GM23338 (cell line): ENCODE data around the gene PRKCQ. TPM values are rescaled to one million over a fixed set of nuclear protein-coding genes. Genes with fewer than 3 reads are reported as not detected.

ENCODE experiments used
- ATAC-seq: fragments of 200-7000 bp; cut with Tn5 transposase; 3 replicates; pipeline ENCODE4 v1.9.1; 2020
- DNase-seq: peaks from one replicate; pipeline ENCODE4 v3.0.0-alpha.2; 2015; ENCODE audit warnings: low spot score
- H2AFZ ChIP-seq: fragments of 200-600 bp; sonication (generic); 2 replicates; pipeline ENCODE4 v1.8.0; 2016; ENCODE audit warnings: antibody characterized with exemption, mild to moderate bottlenecking, moderate library complexity
- H3F3A ChIP-seq: fragments of 200-600 bp; sonication (generic); replicated peaks from 2 replicates; pipeline ENCODE4 v1.8.0; 2017; ENCODE audit warnings: antibody characterized with exemption, mixed run types, low read depth
- H3K27ac ChIP-seq: fragments of 200-600 bp; sonication (generic); 2 replicates; pipeline ENCODE4 v1.6.1; 2016; ENCODE audit warnings: low read depth
- H3K27me3 ChIP-seq: fragments of 200-600 bp; sonication (generic); 2 replicates; pipeline ENCODE4 v1.8.0; 2016; ENCODE audit warnings: mild to moderate bottlenecking, mixed run types, moderate library complexity; ENCODE audit not compliant: insufficient read depth
- H3K36me3 ChIP-seq: fragments of 200-600 bp; sonication (generic); 2 replicates; pipeline ENCODE4 v1.8.0; 2016; ENCODE audit warnings: mild to moderate bottlenecking; ENCODE audit not compliant: insufficient read depth
- H3K4me1 ChIP-seq: fragments of 200-600 bp; sonication (generic); 2 replicates; pipeline ENCODE4 v1.8.0; 2016; ENCODE audit warnings: mild to moderate bottlenecking, moderate library complexity; ENCODE audit not compliant: insufficient read depth
- H3K4me2 ChIP-seq: fragments of 200-600 bp; sonication (generic); 2 replicates; pipeline ENCODE4 v1.7.1; 2017; ENCODE audit warnings: mixed run types
- H3K4me3 ChIP-seq: fragments of 200-600 bp; sonication (generic); 2 replicates; pipeline ENCODE4 v1.6.1; 2016; ENCODE audit warnings: mixed run types
- H3K79me2 ChIP-seq: fragments of 200-600 bp; sonication (generic); replicated peaks from 2 replicates; pipeline ENCODE4 v1.8.0; 2017; ENCODE audit warnings: mild to moderate bottlenecking; ENCODE audit not compliant: insufficient read depth
- H3K9me2 ChIP-seq: fragments of 200-600 bp; sonication (generic); 2 replicates; pipeline ENCODE4 v1.8.0; 2017; ENCODE audit not compliant: insufficient read depth
- H4K20me1 ChIP-seq: fragments of 200-600 bp; sonication (generic); replicated peaks from 2 replicates; pipeline ENCODE4 v1.8.0; 2017; ENCODE audit warnings: mild to moderate bottlenecking; ENCODE audit not compliant: insufficient read depth
- H3K27ac Mint-ChIP-seq: 2 replicates; pipeline ENCODE4 v1.8.0; 2020; ENCODE audit warnings: inconsistent platforms, mild to moderate bottlenecking, moderate library complexity, mixed read lengths
- H3K27me3 Mint-ChIP-seq: 3 replicates; pipeline ENCODE4 v1.8.0; 2022; ENCODE audit warnings: low read depth, mild to moderate bottlenecking, moderate library complexity, mixed read lengths, inconsistent platforms; ENCODE audit not compliant: insufficient read depth, poor library complexity
- H3K36me3 Mint-ChIP-seq: 3 replicates; pipeline ENCODE4 v1.8.0; 2021; ENCODE audit warnings: low read depth, mild to moderate bottlenecking, inconsistent platforms, moderate library complexity, mixed read lengths
- H3K4me1 Mint-ChIP-seq: 3 replicates; pipeline ENCODE4 v1.8.0; 2020; ENCODE audit warnings: mild to moderate bottlenecking, inconsistent platforms, mixed read lengths
- H3K4me3 Mint-ChIP-seq: 3 replicates; pipeline ENCODE4 v1.8.0; 2021; ENCODE audit warnings: moderate library complexity, mild to moderate bottlenecking, inconsistent platforms, mixed read lengths
- H3K9me3 Mint-ChIP-seq: 3 replicates; pipeline ENCODE4 v1.8.0; 2020; ENCODE audit warnings: moderate library complexity, mild to moderate bottlenecking, inconsistent platforms, mixed read lengths
- CREB1 ChIP-seq: fragments of 250-450 bp; sonication (Bioruptor Pico); IDR thresholded peaks from 2 replicates; pipeline ENCODE4 v1.5.0; 2020; ENCODE audit warnings: low read depth, mild to moderate bottlenecking, moderate library complexity
- CTCF ChIP-seq, 2 experiments: fragments of 200-600 bp in 1 of 2; sonication (generic) in 1 of 2; conservative IDR thresholded peaks; 2 replicates each; pipeline versions ENCODE4 v1.5.1 to v1.6.1; 2016 to 2017; ENCODE audit warnings: antibody characterized with exemption in 2 of 2, low read depth in 2 of 2, mild to moderate bottlenecking in 2 of 2, moderate library complexity in 1 of 2
- ETS1 ChIP-seq: IDR thresholded peaks from 2 replicates; pipeline ENCODE4 v1.6.1; 2016; ENCODE audit warnings: antibody characterized with exemption
- JUNB ChIP-seq: IDR thresholded peaks from one replicate; pipeline ENCODE4 v1.6.1; 2016; ENCODE audit warnings: antibody characterized with exemption; ENCODE audit not compliant: unreplicated experiment
- NANOG ChIP-seq: IDR thresholded peaks from 2 replicates; pipeline ENCODE4 v1.6.1; 2016; ENCODE audit warnings: antibody characterized with exemption, borderline replicate concordance
- POLR2AphosphoS5 ChIP-seq: IDR thresholded peaks from 2 replicates; pipeline ENCODE4 v1.6.1; 2016; ENCODE audit warnings: antibody characterized with exemption, low read depth
- REST ChIP-seq: IDR thresholded peaks from one replicate; pipeline ENCODE4 v1.6.1; 2018; ENCODE audit warnings: antibody characterized with exemption; ENCODE audit not compliant: unreplicated experiment
- STAT1 ChIP-seq: IDR thresholded peaks from one replicate; pipeline ENCODE4 v1.6.1; 2016; ENCODE audit warnings: antibody characterized with exemption; ENCODE audit not compliant: unreplicated experiment
- ZNF331 ChIP-seq: fragments of 250-450 bp; sonication (Bioruptor Pico); IDR thresholded peaks from 2 replicates; pipeline ENCODE4 v1.5.0; 2020; ENCODE audit warnings: low read depth, mild to moderate bottlenecking, moderate library complexity
- polyA plus RNA-seq: library from polyadenylated mRNA; unstranded; fragments of >200 nt; fragmentation: Nextera tagmentation; extraction: Ambion mirVana; gene quantifications from 2 replicates; pipeline ENCODE4 v1.2.1, GENCODE V29; 2016
- total RNA-seq: library from RNA; depleted of rRNA; stranded (reverse); fragments of >200 nt; shearing (Covaris generic); gene quantifications from 2 replicates; pipeline ENCODE4 v1.2.3, GENCODE V29; 2014
- TF ChIP-seq, protein P1 (sequence below): fragments of 250-450 bp; sonication (Bioruptor Pico); IDR thresholded peaks from 2 replicates; pipeline ENCODE4 v1.5.0; 2020; ENCODE audit warnings: mild to moderate bottlenecking, moderate library complexity

PRKCQ gene
- total and polyA plus RNA-seq, 2 experiments from 2014 or later: 12.6 to 28.5 TPM

DNA sequence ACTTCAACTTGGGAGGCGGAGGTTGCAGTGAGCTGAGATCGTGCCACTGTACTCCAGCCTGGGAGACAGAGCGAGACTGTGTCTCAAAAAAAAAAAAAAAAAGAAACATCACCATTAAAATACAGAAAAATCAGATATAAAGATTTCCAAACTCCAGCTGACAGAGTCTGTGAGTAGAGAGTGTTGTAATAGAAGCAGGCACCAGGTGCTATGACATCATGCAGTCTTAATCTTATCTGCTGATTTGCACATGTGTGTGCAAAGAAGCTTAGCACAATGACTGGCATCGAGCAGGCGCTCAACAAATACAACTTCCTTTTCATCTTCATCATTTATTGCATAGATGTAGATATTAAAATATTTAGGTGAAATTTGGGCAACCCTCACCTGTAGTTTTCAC lies 92.2 kb downstream of the PRKCQ start:
- 0 out of 2 replicates have a peak, but pooled peaks cover 4% of the 10 kb centered on the region for H4K20me1 ChIP-seq
- Mint-ChIP-seq H3K27ac (no peak overlapping the region), H3K27me3 (no peaks in the 10 kb centered on the region), H3K4me3 (no peak overlapping the region), H3K36me3 (peaks cover 37% of the 10 kb centered on the region), H3K4me1 (peaks cover 8% of the 10 kb centered on the region; the same call in 2 of the 3 replicates), H3K9me3 (no peaks in the 10 kb centered on the region)
- H3K4me3 ChIP-seq: no peak overlapping the region
- no peak overlapping the region for H2AFZ ChIP-seq
- no peaks in the 10 kb centered on the region for H3K9me2 ChIP-seq
- no peak overlapping the region for H3K4me2 ChIP-seq
- H3K79me2 ChIP-seq: no peaks in the 10 kb centered on the region
- peaks cover 25% of the 10 kb centered on the region for H3K36me3 ChIP-seq
- H3K27me3 ChIP-seq: no peaks in the 10 kb centered on the region
- ATAC-seq: no peak
- DNase-seq: no peak
- no peaks in the 10 kb centered on the region for H3K4me1 ChIP-seq
- H3F3A ChIP-seq: no peaks in the 10 kb centered on the region
- TF ChIP-seq NANOG: no peak
- no peak for TF ChIP-seq POLR2AphosphoS5
- TF ChIP-seq, protein P1, sequence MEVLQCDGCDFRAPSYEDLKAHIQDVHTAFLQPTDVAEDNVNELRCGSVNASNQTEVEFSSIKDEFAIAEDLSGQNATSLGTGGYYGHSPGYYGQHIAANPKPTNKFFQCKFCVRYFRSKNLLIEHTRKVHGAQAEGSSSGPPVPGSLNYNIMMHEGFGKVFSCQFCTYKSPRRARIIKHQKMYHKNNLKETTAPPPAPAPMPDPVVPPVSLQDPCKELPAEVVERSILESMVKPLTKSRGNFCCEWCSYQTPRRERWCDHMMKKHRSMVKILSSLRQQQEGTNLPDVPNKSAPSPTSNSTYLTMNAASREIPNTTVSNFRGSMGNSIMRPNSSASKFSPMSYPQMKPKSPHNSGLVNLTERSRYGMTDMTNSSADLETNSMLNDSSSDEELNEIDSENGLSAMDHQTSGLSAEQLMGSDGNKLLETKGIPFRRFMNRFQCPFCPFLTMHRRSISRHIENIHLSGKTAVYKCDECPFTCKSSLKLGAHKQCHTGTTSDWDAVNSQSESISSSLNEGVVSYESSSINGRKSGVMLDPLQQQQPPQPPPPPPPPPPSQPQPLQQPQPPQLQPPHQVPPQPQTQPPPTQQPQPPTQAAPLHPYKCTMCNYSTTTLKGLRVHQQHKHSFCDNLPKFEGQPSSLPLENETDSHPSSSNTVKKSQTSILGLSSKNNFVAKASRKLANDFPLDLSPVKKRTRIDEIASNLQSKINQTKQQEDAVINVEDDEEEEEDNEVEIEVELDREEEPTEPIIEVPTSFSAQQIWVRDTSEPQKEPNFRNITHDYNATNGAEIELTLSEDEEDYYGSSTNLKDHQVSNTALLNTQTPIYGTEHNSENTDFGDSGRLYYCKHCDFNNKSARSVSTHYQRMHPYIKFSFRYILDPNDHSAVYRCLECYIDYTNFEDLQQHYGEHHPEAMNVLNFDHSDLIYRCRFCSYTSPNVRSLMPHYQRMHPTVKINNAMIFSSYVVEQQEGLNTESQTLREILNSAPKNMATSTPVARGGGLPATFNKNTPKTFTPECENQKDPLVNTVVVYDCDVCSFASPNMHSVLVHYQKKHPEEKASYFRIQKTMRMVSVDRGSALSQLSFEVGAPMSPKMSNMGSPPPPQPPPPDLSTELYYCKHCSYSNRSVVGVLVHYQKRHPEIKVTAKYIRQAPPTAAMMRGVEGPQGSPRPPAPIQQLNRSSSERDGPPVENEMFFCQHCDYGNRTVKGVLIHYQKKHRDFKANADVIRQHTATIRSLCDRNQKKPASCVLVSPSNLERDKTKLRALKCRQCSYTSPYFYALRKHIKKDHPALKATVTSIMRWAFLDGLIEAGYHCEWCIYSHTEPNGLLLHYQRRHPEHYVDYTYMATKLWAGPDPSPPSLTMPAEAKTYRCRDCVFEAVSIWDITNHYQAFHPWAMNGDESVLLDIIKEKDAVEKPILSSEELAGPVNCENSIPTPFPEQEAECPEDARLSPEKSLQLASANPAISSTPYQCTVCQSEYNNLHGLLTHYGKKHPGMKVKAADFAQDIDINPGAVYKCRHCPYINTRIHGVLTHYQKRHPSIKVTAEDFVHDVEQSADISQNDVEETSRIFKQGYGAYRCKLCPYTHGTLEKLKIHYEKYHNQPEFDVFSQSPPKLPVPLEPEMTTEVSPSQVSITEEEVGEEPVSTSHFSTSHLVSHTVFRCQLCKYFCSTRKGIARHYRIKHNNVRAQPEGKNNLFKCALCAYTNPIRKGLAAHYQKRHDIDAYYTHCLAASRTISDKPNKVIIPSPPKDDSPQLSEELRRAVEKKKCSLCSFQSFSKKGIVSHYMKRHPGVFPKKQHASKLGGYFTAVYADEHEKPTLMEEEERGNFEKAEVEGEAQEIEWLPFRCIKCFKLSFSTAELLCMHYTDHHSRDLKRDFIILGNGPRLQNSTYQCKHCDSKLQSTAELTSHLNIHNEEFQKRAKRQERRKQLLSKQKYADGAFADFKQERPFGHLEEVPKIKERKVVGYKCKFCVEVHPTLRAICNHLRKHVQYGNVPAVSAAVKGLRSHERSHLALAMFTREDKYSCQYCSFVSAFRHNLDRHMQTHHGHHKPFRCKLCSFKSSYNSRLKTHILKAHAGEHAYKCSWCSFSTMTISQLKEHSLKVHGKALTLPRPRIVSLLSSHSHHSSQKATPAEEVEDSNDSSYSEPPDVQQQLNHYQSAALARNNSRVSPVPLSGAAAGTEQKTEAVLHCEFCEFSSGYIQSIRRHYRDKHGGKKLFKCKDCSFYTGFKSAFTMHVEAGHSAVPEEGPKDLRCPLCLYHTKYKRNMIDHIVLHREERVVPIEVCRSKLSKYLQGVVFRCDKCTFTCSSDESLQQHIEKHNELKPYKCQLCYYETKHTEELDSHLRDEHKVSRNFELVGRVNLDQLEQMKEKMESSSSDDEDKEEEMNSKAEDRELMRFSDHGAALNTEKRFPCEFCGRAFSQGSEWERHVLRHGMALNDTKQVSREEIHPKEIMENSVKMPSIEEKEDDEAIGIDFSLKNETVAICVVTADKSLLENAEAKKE (CRISPR knock-in tag): no peak
- no peak for TF ChIP-seq ZNF331 (CRISPR knock-in tag)
- TF ChIP-seq CREB1: no peak
- H3K27ac ChIP-seq: no peak overlapping the region

DNA sequence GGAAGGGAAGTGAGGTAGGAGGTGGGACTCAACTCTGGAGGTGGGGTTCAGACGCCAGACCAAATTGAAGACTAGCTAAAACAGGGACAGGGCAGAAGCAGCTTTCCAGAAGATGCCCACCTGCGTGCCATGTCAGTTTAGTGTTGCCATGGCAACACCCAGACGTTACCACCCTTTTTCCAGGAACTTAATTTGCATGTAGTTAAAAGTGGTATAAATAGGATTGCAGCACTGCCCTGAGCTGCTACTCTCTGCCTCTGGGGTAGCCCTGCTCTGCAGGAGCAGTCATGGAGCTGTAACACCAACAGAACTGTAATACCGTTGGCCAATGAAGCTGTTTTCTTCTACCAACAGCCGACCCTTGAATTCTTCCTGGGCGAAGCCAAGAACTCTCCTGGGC lies 93.8 kb downstream of the PRKCQ start:
- Mint-ChIP-seq H3K9me3 (no peaks in the 10 kb centered on the region), H3K27me3 (no peaks in the 10 kb centered on the region), H3K4me1 (peaks cover 8% of the 10 kb centered on the region; the same call in 2 of the 3 replicates), H3K27ac (no peak overlapping the region), H3K36me3 (peaks cover 49% of the 10 kb centered on the region), H3K4me3 (no peak overlapping the region)
- Histone ChIP-seq H2AFZ (no peak overlapping the region), H3K9me2 (no peaks in the 10 kb centered on the region), H4K20me1 (0 out of 2 replicates have a peak, but pooled peaks cover 4% of the 10 kb centered on the region), H3K4me1 (no peaks in the 10 kb centered on the region), H3K4me2 (no peak overlapping the region), H3K36me3 (peaks cover 25% of the 10 kb centered on the region), H3K27ac (no peak overlapping the region), H3K4me3 (no peak overlapping the region), H3K27me3 (no peaks in the 10 kb centered on the region), H3F3A (no peaks in the 10 kb centered on the region), H3K79me2 (no peaks in the 10 kb centered on the region)
- no peak for ATAC-seq
- DNase-seq: no peak
- no peak for TF ChIP-seq CTCF (conservative IDR thresholded peaks at IDR 0.05; ENCODE audit: low read depth in 2 of 2)
- TF ChIP-seq ZNF331 (CRISPR knock-in tag): no peak
- TF ChIP-seq POLR2AphosphoS5: no peak
- TF ChIP-seq ETS1: no peak
- no peak for TF ChIP-seq REST
- TF ChIP-seq JUNB: no peak
- TF ChIP-seq STAT1: no peak
